ENCODE measurements around the gene SUB1.
"Not testable (repeated sequence)": the region's sequence is repeated elsewhere in the genome, so short reads cannot be mapped to it uniquely, and the experiment has no call there.

The SUB1 gene

GRCh38 chr5:32565145-32565544 is 20.2 kb upstream of the SUB1 start:
- no peak for DNase-seq (ENCODE audit: low spot score)

GRCh38 chr5:32566319-32567111 is 18.8 kb upstream of the SUB1 start:
- no peak for DNase-seq (ENCODE audit: low spot score)

DNA sequence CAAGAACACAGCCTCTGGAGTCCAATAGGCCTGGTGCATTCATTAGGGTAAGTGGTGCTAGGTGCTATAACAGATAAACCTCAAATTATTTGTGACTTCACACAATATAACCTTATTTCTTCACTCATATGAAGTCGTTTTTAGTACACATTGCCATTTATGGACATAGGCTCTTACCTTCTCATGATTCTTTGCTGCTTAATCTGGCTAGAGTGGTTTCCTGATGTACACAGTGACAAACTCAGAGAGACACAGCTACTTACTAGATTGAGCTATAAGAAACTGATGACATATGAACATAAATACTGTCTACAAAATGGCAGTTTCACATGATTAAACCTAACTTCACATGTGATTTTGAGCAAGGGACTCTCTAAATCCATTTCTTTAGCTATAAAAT is 14.2 kb upstream of the SUB1 start:
- no peak for DNase-seq (ENCODE audit: low spot score)

DNA sequence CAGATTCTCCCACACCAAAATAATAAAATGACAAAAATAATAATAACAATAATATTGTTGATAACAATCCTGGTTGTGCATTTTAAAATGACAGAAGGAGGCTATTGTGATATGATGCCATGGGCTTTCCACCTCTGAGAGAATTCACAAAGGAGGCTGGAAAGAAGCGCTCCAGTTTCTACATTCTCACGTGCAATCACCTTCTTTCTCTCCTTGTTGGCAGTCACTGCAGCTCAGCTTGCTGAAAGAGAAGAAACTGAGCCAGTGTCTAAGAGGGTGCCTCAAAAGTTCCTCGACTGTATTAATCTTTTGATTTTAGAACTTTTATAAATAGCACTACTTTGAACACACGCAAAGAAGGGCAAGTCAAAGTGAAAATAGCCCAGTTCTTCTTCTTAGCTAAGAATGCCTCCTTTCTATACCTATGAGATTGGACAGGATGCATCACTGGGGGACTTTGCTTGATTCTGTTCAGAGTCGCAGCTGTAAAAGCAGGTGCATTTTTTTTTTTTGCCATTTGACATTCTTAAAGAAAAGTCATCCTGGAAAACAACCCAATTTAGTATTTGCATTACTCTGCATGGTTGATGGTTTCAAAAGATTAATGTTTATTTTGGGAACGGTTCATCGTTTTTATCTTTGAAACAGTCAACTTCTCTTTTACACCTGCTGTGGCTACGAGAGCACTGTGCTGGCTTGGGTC is 12.4 kb upstream of the SUB1 start:
- DNase-seq (ENCODE audit: low spot score): no peak

- not testable (repeated sequence) for DNase-seq (ENCODE audit: low spot score)
Measured at GRCh38 chr5:32573481-32573854, 11.9 kb upstream of the SUB1 start.

DNA sequence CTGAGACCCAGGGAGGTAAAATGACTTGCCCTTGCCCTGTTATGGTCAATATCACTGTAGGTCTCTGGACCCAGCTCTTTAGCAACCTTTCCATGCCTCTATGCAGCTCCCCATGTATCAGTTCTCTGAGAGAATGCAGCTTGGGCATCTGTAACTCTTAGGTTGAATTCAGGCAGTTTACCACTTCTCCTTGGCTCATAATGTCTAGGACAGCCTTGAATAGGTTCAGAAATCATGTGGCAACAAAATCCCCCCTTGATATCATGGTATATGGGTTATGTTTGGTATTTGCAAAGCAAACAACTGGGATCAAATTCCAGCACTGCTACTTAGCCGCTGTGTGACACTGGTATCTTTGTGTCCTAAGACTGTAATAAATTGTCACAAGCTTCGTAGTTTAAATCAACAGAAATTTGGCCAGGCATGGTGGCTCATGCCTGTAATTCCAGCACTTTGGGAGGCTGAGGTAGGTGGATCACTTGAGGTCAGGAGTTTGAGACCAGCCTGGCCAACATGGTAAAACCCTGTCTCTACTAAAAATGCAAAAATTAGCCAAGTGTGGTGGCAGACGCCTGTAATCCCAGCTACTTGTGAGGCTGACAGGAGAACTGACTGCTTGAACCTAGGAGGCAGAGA is 10.7 kb upstream of the SUB1 start:
- no peak for DNase-seq (ENCODE audit: low spot score)

GRCh38 chr5:32578363-32578762 is 7.0 kb upstream of the SUB1 start:
- DNase-seq (ENCODE audit: low spot score): no peak

DNA sequence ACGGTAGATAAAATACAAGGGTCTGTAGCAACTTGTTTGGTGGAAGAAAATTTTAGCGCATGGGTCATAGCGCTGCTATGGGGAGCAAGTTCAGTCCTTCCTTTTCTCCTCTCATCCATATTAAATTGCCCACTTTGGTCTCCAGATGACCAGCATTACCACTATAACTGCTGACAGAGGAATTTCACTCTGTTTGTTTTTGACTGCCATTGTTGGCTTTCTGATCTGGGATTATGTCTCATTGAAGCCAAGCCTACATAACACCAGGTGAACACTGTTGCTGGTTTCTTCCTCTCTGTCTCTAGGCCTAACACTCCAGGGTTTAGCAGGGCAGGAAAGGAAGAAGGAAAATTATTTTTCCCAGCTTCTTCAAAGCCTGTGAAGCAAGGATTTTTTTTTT is 6.6 kb upstream of the SUB1 start:
- DNase-seq (ENCODE audit: low spot score): no peak

GRCh38 chr5:32581010-32581785 is 4.2 kb upstream of the SUB1 start:
- no peak for DNase-seq (ENCODE audit: low spot score)

DNA sequence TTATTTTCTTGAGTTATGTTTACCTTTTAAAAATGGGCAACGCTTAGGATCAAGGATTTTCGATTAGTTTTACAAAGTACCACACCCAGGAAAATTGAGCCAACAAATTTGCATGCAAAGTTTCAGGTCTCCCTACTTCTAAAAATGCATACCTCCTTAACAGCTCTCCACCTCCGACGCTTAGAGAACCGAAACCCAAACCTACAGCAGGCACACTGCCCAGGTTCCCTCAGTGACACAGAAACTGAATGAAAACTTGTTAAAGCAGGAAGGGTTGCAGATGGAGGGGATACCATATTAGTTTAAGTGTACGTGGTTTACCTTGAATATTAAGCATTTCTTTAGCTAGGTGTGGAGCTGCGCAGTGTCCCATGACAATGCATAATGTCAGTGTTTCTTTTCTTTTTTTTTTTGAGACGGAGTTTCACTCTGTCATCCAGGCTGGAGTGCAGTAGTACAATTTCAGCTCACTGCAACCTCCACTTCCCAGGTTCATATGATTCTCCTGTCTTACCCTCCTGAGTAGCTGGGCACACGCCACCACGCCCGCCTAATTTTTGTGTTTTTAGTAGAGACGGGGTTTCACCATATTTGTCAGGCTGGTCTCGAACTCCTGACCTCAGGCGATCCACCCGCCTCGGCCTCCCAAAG is 1.6 kb upstream of the SUB1 start:
- no peak for DNase-seq (ENCODE audit: low spot score)

GRCh38 chr5:32584646-32585045 is 711 bp upstream of the SUB1 start:
- no peak for DNase-seq (ENCODE audit: low spot score)

DNA sequence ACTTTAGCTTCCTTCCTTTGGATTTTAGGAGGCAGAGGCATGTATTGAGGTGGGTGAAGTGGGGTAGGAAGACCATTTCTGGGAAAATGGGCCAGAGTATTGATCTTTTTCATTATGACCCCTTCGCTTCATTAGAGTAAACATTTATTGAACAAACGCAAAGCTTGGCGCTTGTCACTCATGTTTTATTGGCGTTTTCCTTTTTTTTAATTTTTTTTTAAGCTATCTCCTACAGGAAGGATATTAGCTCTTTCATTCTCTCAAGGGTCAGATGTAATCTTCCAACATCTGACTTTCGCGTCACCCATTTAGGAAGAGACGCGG is 273 bp upstream of the SUB1 start:
- DNase-seq (ENCODE audit: low spot score): no peak

DNA sequence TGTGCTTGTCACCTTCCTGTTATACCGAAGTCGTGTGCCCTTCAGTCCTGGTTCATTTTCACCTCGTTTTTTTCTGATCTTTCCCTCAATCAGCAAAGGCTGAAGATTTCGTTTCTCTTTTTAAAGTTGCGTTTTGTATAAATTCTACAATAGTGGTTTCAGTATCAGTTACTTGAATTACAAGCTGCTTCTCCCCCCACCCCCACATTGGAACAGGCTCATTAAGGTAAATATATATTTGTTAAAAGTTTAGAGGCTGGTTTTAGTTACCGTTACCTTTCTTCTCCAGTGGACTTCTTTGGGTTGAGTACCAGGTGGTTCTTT is 881 bp downstream of the SUB1 start:
- no peak for DNase-seq (ENCODE audit: low spot score)

- DNase-seq (ENCODE audit: low spot score): no peak
Measured at GRCh38 chr5:32587067-32587551, 1.8 kb downstream of the SUB1 start.

DNA sequence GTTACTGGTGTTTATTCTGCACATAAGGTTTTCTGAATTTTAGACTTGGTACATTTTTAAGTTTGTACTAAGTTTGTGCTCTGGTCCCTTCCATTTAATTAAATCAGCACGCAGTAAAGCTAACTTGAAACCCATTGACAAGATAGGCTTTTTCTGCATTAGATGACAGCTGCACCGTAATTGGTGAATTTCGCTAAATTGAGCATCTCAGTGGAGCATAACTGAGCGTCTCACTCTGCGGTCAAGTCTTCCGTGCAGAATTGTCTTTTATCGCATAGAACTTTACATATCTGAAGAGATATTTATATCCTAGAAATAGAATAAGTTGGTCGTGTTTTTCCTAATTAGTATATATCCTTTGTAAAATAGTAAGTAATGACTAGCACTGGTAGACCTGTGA is 4.1 kb downstream of the SUB1 start:
- no peak for DNase-seq (ENCODE audit: low spot score)

GRCh38 chr5:32589942-32590869 is 4.8 kb downstream of the SUB1 start:
- peak; percentile 52 for DNase-seq (ENCODE audit: low spot score)

GRCh38 chr5:32595118-32595517 is 9.8 kb downstream of the SUB1 start:
- DNase-seq (ENCODE audit: low spot score): no peak

GRCh38 chr5:32597041-32597629 is 11.8 kb downstream of the SUB1 start:
- DNase-seq (ENCODE audit: low spot score): no peak

DNA sequence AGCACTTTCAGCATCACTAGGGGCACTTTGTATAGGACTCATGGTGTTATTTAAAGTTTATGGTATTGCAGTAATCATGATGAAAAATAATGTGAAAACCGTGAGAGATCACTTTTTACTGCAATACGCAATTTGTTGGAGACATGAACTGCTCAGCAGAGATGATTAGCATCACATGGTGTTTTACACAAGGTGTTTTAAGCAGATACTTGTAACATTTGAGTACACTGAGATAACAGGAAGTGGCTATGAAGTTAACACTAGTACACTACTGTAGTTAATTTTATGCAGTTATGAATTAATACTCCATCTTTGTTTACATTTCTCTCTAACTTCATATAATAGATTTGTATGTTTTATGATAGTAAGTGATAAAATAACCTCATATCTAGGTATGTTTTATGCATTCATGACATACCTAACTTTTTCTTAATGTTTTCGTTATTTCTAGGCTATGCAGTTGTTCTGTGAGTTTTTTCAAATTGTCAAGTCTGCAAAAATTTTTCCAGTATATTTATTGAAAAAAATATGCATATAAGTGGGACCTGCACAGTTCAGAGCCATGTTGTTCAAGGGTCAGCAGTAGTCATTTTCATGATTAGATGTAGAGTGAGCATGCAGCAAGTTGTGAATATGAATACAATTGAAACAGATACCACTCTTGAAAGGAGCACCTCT is 13.0 kb downstream of the SUB1 start:
- DNase-seq (ENCODE audit: low spot score): no peak
